LNCAP (cell line): ENCODE measurements around the gene SLC17A5.

Experiments used
- TF ChIP-seq, protein P1 (sequence below): fragments of 450-650 bp; IDR thresholded peaks from 2 replicates; pipeline ENCODE4 v1.5.1; 2017; ENCODE audit warnings: mild to moderate bottlenecking

SLC17A5 gene

GRCh38 chr6:73560853-73561407 is 92.9 kb downstream of the SLC17A5 start:
- TF ChIP-seq, protein P1, sequence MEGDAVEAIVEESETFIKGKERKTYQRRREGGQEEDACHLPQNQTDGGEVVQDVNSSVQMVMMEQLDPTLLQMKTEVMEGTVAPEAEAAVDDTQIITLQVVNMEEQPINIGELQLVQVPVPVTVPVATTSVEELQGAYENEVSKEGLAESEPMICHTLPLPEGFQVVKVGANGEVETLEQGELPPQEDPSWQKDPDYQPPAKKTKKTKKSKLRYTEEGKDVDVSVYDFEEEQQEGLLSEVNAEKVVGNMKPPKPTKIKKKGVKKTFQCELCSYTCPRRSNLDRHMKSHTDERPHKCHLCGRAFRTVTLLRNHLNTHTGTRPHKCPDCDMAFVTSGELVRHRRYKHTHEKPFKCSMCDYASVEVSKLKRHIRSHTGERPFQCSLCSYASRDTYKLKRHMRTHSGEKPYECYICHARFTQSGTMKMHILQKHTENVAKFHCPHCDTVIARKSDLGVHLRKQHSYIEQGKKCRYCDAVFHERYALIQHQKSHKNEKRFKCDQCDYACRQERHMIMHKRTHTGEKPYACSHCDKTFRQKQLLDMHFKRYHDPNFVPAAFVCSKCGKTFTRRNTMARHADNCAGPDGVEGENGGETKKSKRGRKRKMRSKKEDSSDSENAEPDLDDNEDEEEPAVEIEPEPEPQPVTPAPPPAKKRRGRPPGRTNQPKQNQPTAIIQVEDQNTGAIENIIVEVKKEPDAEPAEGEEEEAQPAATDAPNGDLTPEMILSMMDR = no peak

DNA sequence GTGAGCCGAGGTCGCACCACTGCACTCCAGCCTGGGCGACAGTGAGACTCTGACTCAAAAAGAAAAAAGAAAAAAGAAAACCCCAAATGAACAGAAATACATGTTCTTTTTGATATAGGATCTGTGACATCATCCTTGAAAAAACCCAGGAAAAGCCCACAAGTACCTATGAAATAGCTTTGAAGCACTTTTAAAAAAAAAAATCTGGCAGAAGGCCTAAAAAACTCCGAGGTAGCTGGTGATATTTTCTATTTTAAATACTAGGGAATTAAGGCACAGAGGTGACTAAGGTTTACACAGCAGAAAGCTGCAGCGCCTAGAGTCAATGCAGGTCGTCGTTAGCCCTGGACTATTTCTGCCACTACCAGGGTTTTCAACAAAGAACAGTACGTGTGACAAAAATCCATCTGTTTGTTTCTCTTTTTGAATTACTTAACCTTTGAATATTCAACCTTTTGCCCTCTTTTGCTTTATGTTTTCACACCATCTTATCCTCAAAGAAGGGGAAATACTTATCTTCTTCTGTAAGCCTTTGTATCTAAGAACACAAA is 93.5 kb downstream of the SLC17A5 start:
- TF ChIP-seq, protein P1 = no peak

GRCh38 chr6:73558624-73559398 is 95.0 kb downstream of the SLC17A5 start:
- TF ChIP-seq, protein P1 = no peak

DNA sequence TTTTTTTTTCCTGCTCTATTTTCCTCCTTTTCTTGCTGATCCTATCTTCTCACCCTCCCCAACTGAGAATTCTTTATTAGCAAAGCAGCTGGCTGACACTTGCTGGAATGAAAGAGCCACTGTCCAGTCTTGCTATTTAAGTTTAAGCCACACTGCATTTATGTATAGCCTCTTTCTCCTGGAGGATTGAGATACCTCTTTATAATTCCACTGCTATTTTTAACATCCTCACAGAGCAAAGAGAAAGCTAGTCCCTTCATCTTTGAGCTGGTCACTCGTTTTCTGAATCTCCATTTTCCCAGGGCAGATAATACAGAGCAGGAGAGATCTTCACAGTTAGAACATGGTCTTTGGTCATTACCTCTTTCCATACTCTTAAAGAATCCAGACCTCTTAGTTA is 97.0 kb downstream of the SLC17A5 start:
- TF ChIP-seq, protein P1 = no peak

GRCh38 chr6:73548458-73549446 is 105.0 kb downstream of the SLC17A5 start:
- TF ChIP-seq, protein P1 = peak; percentile 18; the same call in 1 of the 2 replicates

DNA sequence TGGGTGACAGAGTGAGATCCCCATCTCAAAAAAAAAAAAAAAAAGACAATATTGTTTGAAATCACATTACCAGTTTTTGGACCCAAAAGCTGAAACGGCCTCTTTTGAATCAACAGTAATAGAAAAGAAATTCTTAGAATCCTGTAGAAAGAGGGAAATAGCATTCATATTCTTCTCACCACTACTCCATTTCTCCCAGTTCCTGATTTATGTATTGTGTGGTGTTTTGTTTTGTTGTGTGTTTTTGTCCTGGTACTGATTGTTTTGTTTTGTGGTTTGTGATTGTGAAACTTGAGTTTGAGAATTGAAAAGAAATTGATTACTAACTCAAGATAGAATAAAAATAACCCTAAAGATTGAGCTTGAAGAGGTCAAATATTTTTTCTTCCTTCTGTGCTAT is 106.8 kb downstream of the SLC17A5 start:
- TF ChIP-seq, protein P1 = no peak
